ENCODE measurements around the gene OARD1.
A peak's percentile ranks its signal among the peaks of the same experiment; 100 is the strongest.

Gene OARD1

GRCh38 chr6:41047745-41048732, 24.1 kb downstream of the OARD1 start:
- no peaks in the 10 kb centered on the region for H3K36me3 ChIP-seq (ENCODE audit: control insufficient read depth, insufficient read depth, low read length)
- H3K4me3 ChIP-seq (ENCODE audit: low read length) = no peak overlapping the region
- no peaks in the 10 kb centered on the region for H3K27me3 ChIP-seq (ENCODE audit: control insufficient read depth, insufficient read depth, low read length)
- DNase-seq (ENCODE audit: low read depth, low spot score) = no peak
- no peaks in the 10 kb centered on the region for H3K9me3 ChIP-seq (ENCODE audit: control insufficient read depth, insufficient read depth, low read length)
- WGBS (ENCODE audit: insufficient coverage, insufficient read length) = no CpG with 5 or more reads among the region's 9 CpGs
- H3K27ac ChIP-seq (ENCODE audit: low read length) = no peak overlapping the region
- H3K4me1 ChIP-seq (ENCODE audit: control insufficient read depth, insufficient read depth, low read length) = no peaks in the 10 kb centered on the region

GRCh38 chr6:41047306-41047705, 24.9 kb downstream of the OARD1 start:
- Histone ChIP-seq H3K27ac (ENCODE audit: low read length) (no peak overlapping the region), H3K27me3 (ENCODE audit: control insufficient read depth, insufficient read depth, low read length) (no peaks in the 10 kb centered on the region), H3K4me3 (ENCODE audit: low read length) (no peak overlapping the region), H3K4me1 (ENCODE audit: control insufficient read depth, insufficient read depth, low read length) (no peaks in the 10 kb centered on the region), H3K36me3 (ENCODE audit: control insufficient read depth, insufficient read depth, low read length) (no peaks in the 10 kb centered on the region), H3K9me3 (ENCODE audit: control insufficient read depth, insufficient read depth, low read length) (no peaks in the 10 kb centered on the region)
- no CpG with 5 or more reads among the region's 2 CpGs for WGBS (ENCODE audit: insufficient coverage, insufficient read length)
- DNase-seq (ENCODE audit: low read depth, low spot score) = no peak

- Histone ChIP-seq H3K4me3 (ENCODE audit: low read length) (no peak overlapping the region), H3K27ac (ENCODE audit: low read length) (no peak overlapping the region), H3K36me3 (ENCODE audit: control insufficient read depth, insufficient read depth, low read length) (no peaks in the 10 kb centered on the region), H3K9me3 (ENCODE audit: control insufficient read depth, insufficient read depth, low read length) (no peaks in the 10 kb centered on the region), H3K4me1 (ENCODE audit: control insufficient read depth, insufficient read depth, low read length) (no peaks in the 10 kb centered on the region), H3K27me3 (ENCODE audit: control insufficient read depth, insufficient read depth, low read length) (no peaks in the 10 kb centered on the region)
- no CpG with 5 or more reads among the region's 1 CpG for WGBS (ENCODE audit: insufficient coverage, insufficient read length)
- DNase-seq (ENCODE audit: low read depth, low spot score) = no peak
These were observed 26.1 kb downstream of the OARD1 start for GRCh38 chr6:41046084-41046483.

- H3K27ac ChIP-seq (ENCODE audit: low read length) = no peak overlapping the region
- H3K36me3 ChIP-seq (ENCODE audit: control insufficient read depth, insufficient read depth, low read length) = no peaks in the 10 kb centered on the region
- H3K4me1 ChIP-seq (ENCODE audit: control insufficient read depth, insufficient read depth, low read length) = no peaks in the 10 kb centered on the region
- H3K9me3 ChIP-seq (ENCODE audit: control insufficient read depth, insufficient read depth, low read length) = no peaks in the 10 kb centered on the region
- no CpG with 5 or more reads among the region's 5 CpGs for WGBS (ENCODE audit: insufficient coverage, insufficient read length)
- no peak for DNase-seq (ENCODE audit: low read depth, low spot score)
- no peaks in the 10 kb centered on the region for H3K27me3 ChIP-seq (ENCODE audit: control insufficient read depth, insufficient read depth, low read length)
- no peak overlapping the region for H3K4me3 ChIP-seq (ENCODE audit: low read length)
These were observed 26.5 kb downstream of the OARD1 start for GRCh38 chr6:41045664-41046063.

- WGBS (ENCODE audit: insufficient coverage, insufficient read length) = no CpG with 5 or more reads among the region's 3 CpGs
- H3K4me1 ChIP-seq (ENCODE audit: control insufficient read depth, insufficient read depth, low read length) = peaks cover 5% of the 10 kb centered on the region
- no peak for DNase-seq (ENCODE audit: low read depth, low spot score)
- H3K27ac ChIP-seq (ENCODE audit: low read length) = no peak overlapping the region
- H3K27me3 ChIP-seq (ENCODE audit: control insufficient read depth, insufficient read depth, low read length) = no peaks in the 10 kb centered on the region
- no peak overlapping the region for H3K4me3 ChIP-seq (ENCODE audit: low read length)
- H3K36me3 ChIP-seq (ENCODE audit: control insufficient read depth, insufficient read depth, low read length) = no peaks in the 10 kb centered on the region
- H3K9me3 ChIP-seq (ENCODE audit: control insufficient read depth, insufficient read depth, low read length) = no peaks in the 10 kb centered on the region
These were observed 29.0 kb downstream of the OARD1 start for GRCh38 chr6:41043151-41043550.

- Histone ChIP-seq H3K9me3 (ENCODE audit: control insufficient read depth, insufficient read depth, low read length) (no peaks in the 10 kb centered on the region), H3K36me3 (ENCODE audit: control insufficient read depth, insufficient read depth, low read length) (no peaks in the 10 kb centered on the region), H3K27ac (ENCODE audit: low read length) (no peak within 1 kb of the TSS), H3K4me3 (ENCODE audit: low read length) (no peak within 1 kb of the TSS), H3K27me3 (ENCODE audit: control insufficient read depth, insufficient read depth, low read length) (no peaks in the 10 kb centered on the region), H3K4me1 (ENCODE audit: control insufficient read depth, insufficient read depth, low read length) (peaks cover 5% of the 10 kb centered on the region)
- DNase-seq (ENCODE audit: low read depth, low spot score) = no peak
- WGBS (ENCODE audit: insufficient coverage, insufficient read length) = no CpG with 5 or more reads among the region's 10 CpGs
These were observed 29.7 kb downstream of the OARD1 start, which contains the start of gene TSPO2 for GRCh38 chr6:41042226-41043055. TSS of gene TSPO2 (plus strand) at chr6:41042467. CDS start at chr6:41042986, 519 bp downstream.

- no CpG with 5 or more reads among the region's 1 CpG for WGBS (ENCODE audit: insufficient coverage, insufficient read length)
- Histone ChIP-seq H3K4me3 (ENCODE audit: low read length) (no peak overlapping the region), H3K27ac (ENCODE audit: low read length) (no peak overlapping the region), H3K4me1 (ENCODE audit: control insufficient read depth, insufficient read depth, low read length) (peaks cover 5% of the 10 kb centered on the region), H3K9me3 (ENCODE audit: control insufficient read depth, insufficient read depth, low read length) (no peaks in the 10 kb centered on the region), H3K36me3 (ENCODE audit: control insufficient read depth, insufficient read depth, low read length) (no peaks in the 10 kb centered on the region), H3K27me3 (ENCODE audit: control insufficient read depth, insufficient read depth, low read length) (no peaks in the 10 kb centered on the region)
- no peak for DNase-seq (ENCODE audit: low read depth, low spot score)
These were observed 31.1 kb downstream of the OARD1 start for GRCh38 chr6:41040940-41041536.

- Histone ChIP-seq H3K9me3 (ENCODE audit: control insufficient read depth, insufficient read depth, low read length) (no peaks in the 10 kb centered on the region), H3K4me3 (ENCODE audit: low read length) (no peak overlapping the region), H3K36me3 (ENCODE audit: control insufficient read depth, insufficient read depth, low read length) (no peaks in the 10 kb centered on the region), H3K4me1 (ENCODE audit: control insufficient read depth, insufficient read depth, low read length) (peaks cover 5% of the 10 kb centered on the region), H3K27ac (ENCODE audit: low read length) (no peak overlapping the region), H3K27me3 (ENCODE audit: control insufficient read depth, insufficient read depth, low read length) (no peaks in the 10 kb centered on the region)
- DNase-seq (ENCODE audit: low read depth, low spot score) = no peak
- WGBS (ENCODE audit: insufficient coverage, insufficient read length) = no CpG with 5 or more reads among the region's 6 CpGs
These were observed 31.8 kb downstream of the OARD1 start for GRCh38 chr6:41040101-41040939.

GRCh38 chr6:41039060-41039998, 32.8 kb downstream of the OARD1 start, which contains the start of gene UNC5CL:
TSS of gene UNC5CL (minus strand) at chr6:41039221. CDS start at chr6:41035074, 4,147 bp downstream.
- H3K4me1 ChIP-seq (ENCODE audit: control insufficient read depth, insufficient read depth, low read length) = peaks cover 5% of the 10 kb centered on the region
- no peak within 1 kb of the TSS for H3K27ac ChIP-seq (ENCODE audit: low read length)
- no CpG with 5 or more reads among the region's 10 CpGs for WGBS (ENCODE audit: insufficient coverage, insufficient read length)
- no peaks in the 10 kb centered on the region for H3K27me3 ChIP-seq (ENCODE audit: control insufficient read depth, insufficient read depth, low read length)
- no peaks in the 10 kb centered on the region for H3K36me3 ChIP-seq (ENCODE audit: control insufficient read depth, insufficient read depth, low read length)
- peak; percentile 60 for DNase-seq (ENCODE audit: low read depth, low spot score)
- H3K4me3 ChIP-seq (ENCODE audit: low read length) = no peak within 1 kb of the TSS
- no peaks in the 10 kb centered on the region for H3K9me3 ChIP-seq (ENCODE audit: control insufficient read depth, insufficient read depth, low read length)
